Activated T-helper 2 cell treated with anti-CD3 and anti-CD28 coated beads, Interferon-gamma antibody, Interleukin-2, Interleukin-4, amounts not matched to agents 10 μg/mL and 5 μg/mL and 100 μg/mL, durations not matched to agents 14 hours and 24 hours and 36 hours (primary cell): Measurements from ENCODE around the gene HNRNPL. TPM values are rescaled to one million over a fixed set of nuclear protein-coding genes. Genes with fewer than 3 reads are reported as not detected.
"Not testable (repeated sequence)": the region's sequence is repeated elsewhere in the genome, so short reads cannot be mapped to it uniquely, and the experiment has no call there.

Source experiments
- DNase-seq: peaks from one replicate; pipeline ENCODE4 v3.0.0; 2021; ENCODE audit warnings: low spot score
- H3K27ac Mint-ChIP-seq: one replicate; pipeline ENCODE4 v1.8.0; 2021; ENCODE audit warnings: mixed read lengths
- H3K27me3 Mint-ChIP-seq: one replicate; pipeline ENCODE4 v1.8.0; 2021; ENCODE audit warnings: low read depth, mixed read lengths
- H3K36me3 Mint-ChIP-seq: one replicate; pipeline ENCODE4 v1.8.0; 2021; ENCODE audit warnings: low read depth, mixed read lengths
- H3K4me1 Mint-ChIP-seq: one replicate; pipeline ENCODE4 v1.8.0; 2021; ENCODE audit warnings: low read depth, mixed read lengths
- H3K4me3 Mint-ChIP-seq: one replicate; pipeline ENCODE4 v1.8.0; 2021; ENCODE audit warnings: low read depth, mild to moderate bottlenecking, moderate library complexity, mixed read lengths
- H3K9me3 Mint-ChIP-seq: one replicate; pipeline ENCODE4 v1.8.0; 2021; ENCODE audit warnings: mixed read lengths
- intact Hi-C: fragments of 100-400 bp; cut with micrococcal nuclease; formaldehyde crosslinking; loops from one replicate; pipeline ENCODE4 v1.15.1; 2023
- total RNA-seq: library from RNA; stranded (reverse); gene quantifications from 2 replicates; pipeline ENCODE4 v1.2.3, GENCODE V29; 2022

The HNRNPL gene
- total RNA-seq: 700 and 708 TPM in 2 replicates

DNA sequence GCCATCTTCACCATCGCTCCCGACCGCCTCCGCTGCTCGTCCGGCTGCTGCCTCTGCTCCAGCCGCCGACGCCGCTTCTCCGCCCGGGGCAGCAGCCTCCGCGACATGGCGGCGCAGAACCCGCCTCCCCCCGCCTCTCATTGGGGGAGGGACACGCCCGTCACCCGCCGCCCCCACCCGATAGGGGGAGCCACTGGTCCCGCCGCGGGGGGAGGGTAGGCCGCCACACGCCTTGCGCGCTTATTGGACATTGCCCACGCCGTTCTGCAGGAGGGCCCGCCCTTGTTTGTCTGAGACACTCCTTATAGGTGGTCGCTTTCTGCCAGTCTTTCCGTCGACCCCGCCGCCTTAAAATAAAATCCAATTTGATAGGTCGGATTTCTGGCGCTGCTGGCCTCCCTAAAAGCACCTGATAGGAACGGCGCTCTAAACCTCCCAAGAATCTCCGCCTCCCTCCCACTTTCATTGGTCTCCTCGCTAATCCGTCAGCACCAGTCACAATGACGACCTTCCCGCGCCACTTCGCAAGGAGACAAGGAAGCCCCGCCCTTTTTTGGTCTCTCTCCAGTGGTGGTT lies at the start of gene HNRNPL:
HNRNPL (minus strand) TSS at position 127 of the 576 bp plus-strand sequence; CDS start at position 107, 20 bp downstream.
- peak; percentile 99 for DNase-seq
- intact Hi-C loops: loop anchor here (1.0 to 10.0 kb wide), 7 partner anchors 19 to 555 kb away; partner anchors contain the start of genes ACTN4, ECH1, KCNK6 and MRPS12
- H3K4me3 Mint-ChIP-seq: peak within 1 kb of the TSS; percentile 90
- H3K27me3 Mint-ChIP-seq: no peaks in the 10 kb centered on the region
- H3K4me1 Mint-ChIP-seq: peaks cover 33% of the 10 kb centered on the region
- no peaks in the 10 kb centered on the region for H3K9me3 Mint-ChIP-seq
- H3K27ac Mint-ChIP-seq: peak within 1 kb of the TSS; percentile 99
- peaks cover 42% of the 10 kb centered on the region for H3K36me3 Mint-ChIP-seq

DNA sequence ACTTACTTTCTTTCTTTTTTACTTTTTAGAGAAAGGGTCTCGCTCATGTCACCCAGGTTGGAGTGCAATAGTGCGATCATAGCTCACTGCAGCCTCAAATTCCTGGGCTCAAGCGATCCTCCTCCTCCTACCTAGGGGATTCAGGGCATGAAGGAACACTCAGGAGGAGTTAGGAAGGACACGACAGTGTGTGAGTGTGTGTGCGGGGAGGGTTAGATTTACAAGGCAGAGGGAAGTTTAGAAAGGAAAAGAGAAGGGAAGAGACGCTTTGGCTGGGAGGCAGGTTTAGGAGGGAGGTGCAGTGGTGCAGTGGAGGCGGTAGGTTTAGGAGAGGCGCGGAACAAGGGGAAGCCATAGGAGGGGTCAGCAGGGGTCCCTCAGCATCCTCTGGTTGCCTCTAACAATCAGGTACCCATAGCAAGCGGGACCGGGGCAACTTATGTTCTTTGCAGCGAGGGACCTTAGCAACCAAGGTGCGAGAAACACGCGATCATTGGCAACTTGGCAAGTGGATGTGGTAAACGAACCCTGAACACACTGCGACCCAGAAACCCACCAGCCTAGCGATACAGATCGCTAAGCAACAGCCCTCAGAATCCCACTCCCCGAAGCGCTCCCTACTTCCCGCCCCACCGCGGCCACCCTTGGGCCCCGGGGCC lies 49.1 kb upstream of the HNRNPL start:
- H3K9me3 Mint-ChIP-seq: no peaks in the 10 kb centered on the region
- H3K27ac Mint-ChIP-seq: peak overlapping the region; percentile 85
- DNase-seq: no peak
- intact Hi-C loops: loop anchor here (1.0 kb wide), 3 partner anchors 31 to 68 kb away; partner anchors contain the start of genes ECH1, MRPS12 and SARS2
- H3K36me3 Mint-ChIP-seq: peaks cover 19% of the 10 kb centered on the region
- H3K27me3 Mint-ChIP-seq: no peaks in the 10 kb centered on the region
- H3K4me3 Mint-ChIP-seq: peak overlapping the region; percentile 90
- peaks cover 13% of the 10 kb centered on the region for H3K4me1 Mint-ChIP-seq

DNA sequence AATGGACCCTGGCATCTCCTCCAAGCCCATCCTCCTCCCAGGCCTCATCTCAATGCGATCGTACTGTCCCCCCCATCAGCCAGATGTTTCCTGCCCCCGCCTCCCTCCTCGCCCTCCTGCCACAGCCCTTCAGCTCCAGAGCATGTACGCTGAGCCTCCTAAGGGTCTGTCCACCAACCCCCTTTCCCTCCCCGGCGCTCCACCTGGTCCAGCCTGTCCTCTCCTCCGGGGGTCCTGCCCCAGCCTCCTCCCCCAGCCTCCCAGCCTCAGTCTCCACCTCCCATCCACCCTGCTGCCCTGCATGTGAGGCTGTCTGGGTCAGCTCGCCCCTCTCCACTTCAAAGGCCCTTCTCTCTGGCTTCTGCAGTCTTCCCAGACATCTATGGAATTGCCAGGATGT lies 45.2 kb upstream of the HNRNPL start:
- Mint-ChIP-seq H3K9me3 (no peaks in the 10 kb centered on the region), H3K27ac (no peak overlapping the region), H3K4me3 (no peak overlapping the region), H3K36me3 (no peaks in the 10 kb centered on the region), H3K4me1 (peaks cover 9% of the 10 kb centered on the region), H3K27me3 (no peaks in the 10 kb centered on the region)
- intact Hi-C loops: no loop called here
- DNase-seq: no peak

DNA sequence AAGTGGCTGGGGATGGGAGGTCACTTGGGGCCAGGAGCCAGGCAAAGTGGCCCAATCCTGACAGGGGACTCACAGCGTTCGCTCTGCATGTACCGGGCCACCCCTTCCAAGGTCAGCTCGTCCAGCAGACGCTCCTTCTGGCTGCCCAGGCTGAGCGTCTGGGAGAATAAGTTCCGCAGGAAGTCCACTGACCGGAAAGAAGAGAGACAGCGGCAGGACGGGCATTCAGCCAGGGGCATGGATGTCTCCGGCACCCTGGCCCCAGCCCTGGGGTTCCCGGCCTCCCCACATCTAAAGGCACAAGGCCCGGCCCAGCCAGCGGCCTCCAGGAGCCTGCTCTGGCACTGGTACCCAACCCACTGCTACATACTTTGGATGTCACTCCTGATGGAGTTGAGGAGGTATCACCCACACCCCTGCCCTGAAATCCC lies 43.6 kb upstream of the HNRNPL start:
- Mint-ChIP-seq H3K36me3 (peaks cover 4% of the 10 kb centered on the region), H3K27me3 (no peaks in the 10 kb centered on the region), H3K4me3 (no peak overlapping the region), H3K4me1 (peaks cover 3% of the 10 kb centered on the region), H3K27ac (no peak overlapping the region), H3K9me3 (no peaks in the 10 kb centered on the region)
- no peak for DNase-seq
- intact Hi-C loops: no loop called here

DNA sequence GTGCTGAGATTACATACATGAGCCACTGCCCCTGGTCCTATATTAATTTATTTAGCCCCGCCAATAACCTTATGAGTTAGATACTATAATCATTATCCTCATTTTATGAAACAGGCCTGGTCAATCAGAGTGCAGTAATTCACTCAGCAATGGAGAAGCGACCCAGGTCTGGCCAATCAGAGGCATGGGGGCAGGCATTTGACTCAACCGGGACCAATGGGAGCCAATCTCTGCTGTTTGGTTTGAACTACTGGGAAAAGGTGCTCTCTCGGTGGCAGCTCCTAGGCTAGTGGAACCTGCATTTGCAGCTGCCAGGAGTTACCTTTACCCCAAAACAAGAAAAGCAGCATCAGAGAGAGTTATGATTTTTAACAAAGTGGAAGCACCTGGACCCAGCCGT lies 43.1 kb upstream of the HNRNPL start:
- no peaks in the 10 kb centered on the region for H3K4me1 Mint-ChIP-seq
- H3K27me3 Mint-ChIP-seq: no peaks in the 10 kb centered on the region
- H3K36me3 Mint-ChIP-seq: peaks cover 4% of the 10 kb centered on the region
- intact Hi-C loops: no loop called here
- no peak for DNase-seq
- H3K4me3 Mint-ChIP-seq: no peak overlapping the region
- H3K9me3 Mint-ChIP-seq: no peaks in the 10 kb centered on the region
- no peak overlapping the region for H3K27ac Mint-ChIP-seq

DNA sequence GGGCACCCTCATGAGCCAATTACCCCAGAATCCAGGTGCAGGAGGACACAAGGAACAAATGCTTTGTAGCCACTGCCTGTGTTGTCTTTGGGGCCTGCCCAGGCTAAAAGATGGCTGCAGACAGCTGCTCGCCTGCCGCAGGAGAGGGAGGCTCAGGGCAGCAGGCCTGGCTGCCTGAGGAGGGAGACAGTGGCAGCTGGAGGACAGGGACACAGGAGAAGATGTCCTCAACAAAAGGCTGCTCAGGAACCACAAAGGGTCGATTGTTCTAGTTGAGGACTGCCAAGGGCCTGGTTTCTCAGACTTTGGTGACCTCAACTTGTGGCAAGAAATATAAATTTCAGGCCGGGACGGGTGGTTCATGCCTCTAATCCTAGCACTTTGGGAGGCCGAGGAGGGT lies 42.0 kb upstream of the HNRNPL start:
- no peaks in the 10 kb centered on the region for H3K27me3 Mint-ChIP-seq
- no peaks in the 10 kb centered on the region for H3K9me3 Mint-ChIP-seq
- peaks cover 4% of the 10 kb centered on the region for H3K36me3 Mint-ChIP-seq
- no peak overlapping the region for H3K4me3 Mint-ChIP-seq
- H3K27ac Mint-ChIP-seq: no peak overlapping the region
- no peak for DNase-seq
- H3K4me1 Mint-ChIP-seq: no peaks in the 10 kb centered on the region
- intact Hi-C loops: no loop called here

DNA sequence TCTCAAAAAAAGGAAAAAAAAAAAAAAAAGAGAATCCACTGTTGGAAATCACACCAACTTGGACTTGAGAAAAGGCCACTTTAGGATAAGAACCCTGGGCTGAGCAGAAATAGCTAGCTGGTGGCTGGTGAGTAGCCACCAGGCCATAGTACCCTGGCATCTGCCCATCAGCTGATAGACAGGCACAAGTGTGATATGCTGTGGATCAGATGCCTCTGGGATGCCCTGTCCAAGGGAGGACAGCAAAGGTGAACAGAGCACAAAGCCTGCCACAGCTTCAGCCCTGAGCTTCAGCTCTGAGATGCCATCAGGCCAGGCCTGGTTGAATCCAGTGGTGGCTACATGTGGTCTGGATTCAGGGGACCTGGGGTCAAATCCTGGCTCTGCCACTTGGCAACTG lies 40.9 kb upstream of the HNRNPL start:
- no peak for DNase-seq
- Mint-ChIP-seq H3K27ac (no peak overlapping the region), H3K36me3 (peaks cover 4% of the 10 kb centered on the region), H3K4me3 (no peak overlapping the region), H3K27me3 (no peaks in the 10 kb centered on the region), H3K4me1 (no peaks in the 10 kb centered on the region), H3K9me3 (no peaks in the 10 kb centered on the region)
- intact Hi-C loops: no loop called here

DNA sequence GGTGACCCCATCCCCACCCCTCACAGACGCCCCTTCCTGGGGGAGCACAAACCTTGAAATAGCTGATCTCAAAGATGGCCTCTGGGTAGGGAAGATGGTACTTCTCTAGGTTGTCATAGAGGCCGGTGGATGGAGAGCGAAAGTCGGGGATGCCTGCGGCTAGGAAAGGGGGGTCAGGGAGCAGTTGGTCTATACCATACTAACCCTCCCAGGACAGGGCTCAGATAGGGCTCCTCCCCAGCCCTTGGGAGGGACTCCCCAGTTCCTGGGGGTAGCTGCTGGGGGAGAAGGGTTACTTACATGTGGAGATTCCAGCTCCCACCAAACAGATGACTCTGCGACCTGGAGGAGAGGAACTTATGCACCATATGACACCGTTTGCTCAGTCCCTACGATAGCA lies 40.0 kb upstream of the HNRNPL start:
- Mint-ChIP-seq H3K36me3 (peaks cover 4% of the 10 kb centered on the region), H3K4me1 (no peaks in the 10 kb centered on the region), H3K4me3 (no peak overlapping the region), H3K9me3 (no peaks in the 10 kb centered on the region), H3K27me3 (no peaks in the 10 kb centered on the region), H3K27ac (no peak overlapping the region)
- no peak for DNase-seq
- intact Hi-C loops: no loop called here

DNA sequence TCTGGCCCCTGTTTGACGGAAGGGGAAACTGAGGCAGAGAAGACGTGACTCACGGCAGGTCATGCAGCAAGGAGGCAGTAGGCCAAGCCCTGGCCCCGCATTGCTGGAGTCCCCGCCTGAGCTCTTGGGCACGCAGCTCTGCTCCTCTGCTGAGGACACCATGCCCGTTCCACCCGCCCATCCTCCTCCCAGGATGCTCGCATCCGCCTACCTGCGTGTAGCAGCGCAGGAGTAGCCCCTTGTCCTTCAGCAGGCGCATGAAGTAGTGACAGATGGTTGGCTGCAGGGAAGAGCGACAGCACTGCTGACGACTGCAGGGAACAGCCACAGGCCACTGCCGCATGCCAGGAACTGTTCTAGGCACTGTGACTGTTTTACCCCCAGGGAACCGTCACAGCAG lies 39.1 kb upstream of the HNRNPL start:
- H3K36me3 Mint-ChIP-seq: peaks cover 4% of the 10 kb centered on the region
- H3K27me3 Mint-ChIP-seq: no peaks in the 10 kb centered on the region
- no peak overlapping the region for H3K4me3 Mint-ChIP-seq
- H3K9me3 Mint-ChIP-seq: no peaks in the 10 kb centered on the region
- H3K27ac Mint-ChIP-seq: no peak overlapping the region
- no peaks in the 10 kb centered on the region for H3K4me1 Mint-ChIP-seq
- intact Hi-C loops: no loop called here
- no peak for DNase-seq

DNA sequence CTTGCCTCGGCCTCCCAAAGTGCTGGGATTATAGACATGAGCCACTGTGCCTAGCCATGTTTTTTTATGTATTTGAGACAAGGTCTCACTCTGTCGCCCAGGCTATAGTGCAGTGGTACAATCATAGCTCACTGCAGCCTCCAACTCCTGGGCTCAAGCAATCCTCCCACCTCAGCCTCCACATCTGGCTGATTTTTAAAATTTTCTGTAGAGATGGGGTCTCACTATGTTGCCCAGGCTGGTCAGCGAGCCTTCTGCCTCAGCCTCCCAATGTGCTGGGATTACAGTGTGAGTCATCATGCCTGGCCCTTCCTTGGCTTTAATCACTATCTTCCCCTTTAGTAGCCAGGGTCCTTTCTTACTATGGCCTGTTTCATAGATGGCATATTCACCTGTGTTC lies 34.9 kb upstream of the HNRNPL start:
- H3K4me1 Mint-ChIP-seq, DNase-seq, H3K27me3 Mint-ChIP-seq, H3K27ac Mint-ChIP-seq, intact Hi-C loops, H3K9me3 Mint-ChIP-seq, H3K4me3 Mint-ChIP-seq: not testable (repeated sequence)
- peaks cover 11% of the 10 kb centered on the region for H3K36me3 Mint-ChIP-seq

DNA sequence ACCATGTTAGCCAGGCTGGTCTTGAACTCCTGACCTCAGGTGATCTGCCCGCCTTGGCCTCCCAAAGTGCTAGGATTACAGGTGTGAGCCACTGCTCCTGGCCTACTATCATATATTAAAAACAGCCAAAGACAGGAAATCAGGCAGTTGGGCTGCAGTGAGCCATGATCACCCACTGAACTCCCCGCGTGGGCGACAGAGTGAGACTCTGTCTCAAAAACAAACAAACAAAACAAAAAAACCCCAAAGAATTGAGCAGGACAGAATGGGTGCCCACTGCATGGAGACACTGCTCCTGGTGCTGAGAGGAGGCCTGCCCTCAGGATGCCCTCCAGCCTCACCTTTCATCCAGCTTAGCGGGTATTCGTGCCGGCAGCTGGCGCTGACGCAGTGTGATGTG lies 33.5 kb upstream of the HNRNPL start:
- no peaks in the 10 kb centered on the region for H3K27me3 Mint-ChIP-seq
- no peak overlapping the region for H3K4me3 Mint-ChIP-seq
- no peak for DNase-seq
- peak overlapping the region; percentile 9 for H3K27ac Mint-ChIP-seq
- H3K4me1 Mint-ChIP-seq: peaks cover 5% of the 10 kb centered on the region
- H3K36me3 Mint-ChIP-seq: peaks cover 7% of the 10 kb centered on the region
- H3K9me3 Mint-ChIP-seq: no peaks in the 10 kb centered on the region
- intact Hi-C loops: no loop called here

DNA sequence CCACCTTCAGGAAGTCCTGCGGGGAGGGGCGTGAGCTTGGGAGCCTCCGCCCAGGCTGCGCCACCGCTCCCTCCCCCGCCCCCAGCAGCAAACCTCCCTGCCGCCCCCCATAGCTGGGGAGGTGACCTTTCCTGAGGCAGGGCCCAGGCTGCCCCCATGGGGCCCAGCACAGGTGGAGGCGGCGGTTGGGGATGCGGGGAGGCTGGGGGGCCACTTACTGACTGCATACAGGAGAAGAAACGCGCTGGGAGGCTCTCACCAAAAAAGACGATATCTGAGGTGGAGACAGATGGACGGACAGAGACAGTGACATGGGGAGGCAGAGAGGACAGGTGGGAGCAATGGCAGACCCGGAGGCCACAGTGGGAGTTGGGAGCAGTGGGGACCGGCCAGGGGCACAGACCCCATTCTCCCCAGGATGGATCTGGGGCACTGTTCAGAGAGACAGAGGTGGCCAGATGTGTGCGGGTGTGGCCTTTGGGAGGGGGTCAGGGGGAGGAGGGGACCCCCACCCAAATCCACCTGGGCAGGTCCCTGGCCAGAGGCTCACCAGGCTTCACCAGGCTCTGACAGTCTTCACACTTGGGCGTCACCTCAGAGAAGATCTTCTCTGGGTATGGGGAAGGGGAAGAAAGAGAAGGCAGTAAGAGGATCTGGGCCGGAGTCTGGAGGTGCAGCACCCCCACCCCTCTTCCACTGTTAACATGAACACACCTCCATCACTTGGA lies 31.3 kb upstream of the HNRNPL start:
- intact Hi-C loops: no loop called here
- DNase-seq: no peak
- peaks cover 18% of the 10 kb centered on the region for H3K4me1 Mint-ChIP-seq
- H3K27ac Mint-ChIP-seq: peak overlapping the region; percentile 33
- no peak overlapping the region for H3K4me3 Mint-ChIP-seq
- no peaks in the 10 kb centered on the region for H3K9me3 Mint-ChIP-seq
- no peaks in the 10 kb centered on the region for H3K27me3 Mint-ChIP-seq
- peaks cover 14% of the 10 kb centered on the region for H3K36me3 Mint-ChIP-seq
